HL-60/S4 (cell line): ENCODE data around the gene NME7.
"Not testable (repeated sequence)": the region's sequence is repeated elsewhere in the genome, so short reads cannot be mapped to it uniquely, and the experiment has no call there.

Experiments
- in situ Hi-C: fragments of 300-500 bp; cut with MboI; formaldehyde crosslinking; loops from 2 replicates; pipeline ENCODE4 v1.14.3; 2022; ENCODE audit warnings: low sequenced_read_pairs

NME7 gene

DNA sequence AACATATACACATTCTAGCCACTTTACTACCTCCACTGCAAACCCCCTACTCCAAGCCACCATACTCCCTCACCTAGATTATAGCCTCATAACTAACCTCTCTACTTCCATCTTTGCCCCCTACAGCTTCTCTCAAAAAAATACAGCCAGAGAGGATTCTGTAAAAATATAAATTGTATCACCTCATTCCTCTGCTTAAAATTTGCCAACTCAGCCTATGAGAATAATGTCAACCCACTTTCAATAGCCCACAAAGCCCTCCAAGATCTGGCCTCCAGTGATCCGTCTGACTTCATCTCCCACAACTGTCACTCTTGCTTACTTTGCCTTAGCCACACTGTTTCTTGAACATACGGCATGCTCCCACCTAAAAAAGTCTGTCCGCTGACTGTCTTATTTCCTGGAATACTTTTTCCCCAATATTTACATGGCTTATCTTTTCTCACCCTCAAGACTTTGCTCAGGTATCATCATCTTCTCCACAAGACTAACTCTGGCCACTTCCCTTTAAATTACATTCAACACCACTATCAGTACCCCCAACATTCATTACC, 21.5 kb downstream of the NME7 start:
- in situ Hi-C loops = loop anchor here (10.0 kb wide), 1 partner anchor 741 kb away; no protein-coding TSS in a partner anchor

DNA sequence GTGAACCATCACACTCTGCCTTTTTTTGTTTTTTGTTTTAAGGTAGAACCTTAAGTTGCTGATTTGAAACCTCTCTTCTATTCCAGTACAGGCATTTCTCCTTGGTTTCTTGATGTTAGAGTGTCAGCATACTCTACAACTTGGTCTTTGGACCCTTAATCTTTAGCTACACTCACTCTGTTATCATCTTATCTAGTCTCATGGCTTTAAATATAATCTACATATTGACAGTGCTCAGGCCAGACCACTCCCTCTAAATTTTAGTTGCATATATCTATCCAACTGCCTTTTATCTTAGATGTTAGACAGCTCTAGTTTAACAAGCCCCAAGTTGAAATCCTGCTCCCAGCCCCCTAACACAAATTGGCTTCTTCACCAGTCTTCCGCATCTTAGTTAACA, 22.1 kb downstream of the NME7 start:
- in situ Hi-C loops = loop anchor here (10.0 kb wide), 1 partner anchor 741 kb away; no protein-coding TSS in a partner anchor

DNA sequence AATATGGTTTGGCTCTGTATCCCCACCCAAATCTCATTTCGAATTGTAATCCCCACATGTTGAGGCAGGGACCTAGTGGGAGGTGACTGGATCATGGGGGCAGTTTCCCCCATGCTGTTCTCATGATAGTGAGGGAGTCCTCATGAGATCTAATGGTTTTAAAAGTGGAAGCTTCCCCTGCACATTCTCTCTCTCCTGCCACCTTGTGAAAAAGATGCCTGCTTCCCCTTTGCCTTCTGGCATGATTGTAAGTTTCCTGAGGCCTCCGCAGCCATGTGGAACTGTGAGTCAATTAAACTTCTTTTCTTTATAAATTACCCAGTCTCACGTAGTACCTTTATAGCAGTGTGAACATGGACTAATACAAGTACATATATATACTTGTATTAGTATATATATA, 25.5 kb downstream of the NME7 start:
- in situ Hi-C loops = loop anchor here (10.0 kb wide), 1 partner anchor 737 kb away; no protein-coding TSS in a partner anchor

DNA sequence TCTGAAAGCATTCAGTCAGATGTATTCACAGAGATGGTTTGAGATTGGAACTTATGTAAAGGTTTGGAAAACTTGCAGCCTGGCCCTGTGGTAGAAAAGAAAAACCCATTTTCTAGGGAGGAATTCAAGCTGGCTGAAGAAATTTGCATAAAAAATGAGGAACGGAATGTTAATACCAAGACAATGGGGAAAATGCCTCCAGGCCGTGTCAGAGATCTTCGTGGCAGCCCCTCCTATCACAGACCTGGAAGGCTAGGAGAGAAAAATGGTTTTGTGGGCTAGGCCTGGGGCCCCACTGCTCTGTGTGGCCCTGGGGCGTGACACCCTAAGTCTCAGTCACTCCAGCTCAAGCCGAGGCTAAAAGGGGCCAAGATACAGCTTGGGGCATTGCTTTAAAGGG, 26.7 kb downstream of the NME7 start:
- in situ Hi-C loops = loop anchor here (10.0 kb wide), 1 partner anchor 736 kb away; no protein-coding TSS in a partner anchor

DNA sequence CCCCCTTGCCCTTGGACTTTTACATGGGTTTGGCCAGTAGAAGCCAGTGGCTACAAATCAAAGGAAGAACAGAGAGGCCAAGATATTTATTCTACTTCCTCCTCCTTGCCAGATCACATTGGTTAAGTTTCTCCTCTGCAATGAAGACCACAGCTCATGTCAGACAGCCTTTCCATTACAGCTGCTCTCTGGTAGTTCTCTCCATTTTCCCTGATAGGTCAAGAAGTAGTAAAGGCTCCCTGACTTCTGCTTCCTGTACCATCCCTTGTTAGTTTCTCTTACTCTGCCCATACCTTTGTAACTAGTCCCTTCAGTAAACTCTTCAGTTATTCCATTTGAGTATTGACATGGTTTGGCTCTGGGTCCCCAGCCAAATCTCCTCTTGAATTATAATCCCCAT, 27.8 kb downstream of the NME7 start:
- in situ Hi-C loops = loop anchor here (10.0 kb wide), 1 partner anchor 735 kb away; no protein-coding TSS in a partner anchor

DNA sequence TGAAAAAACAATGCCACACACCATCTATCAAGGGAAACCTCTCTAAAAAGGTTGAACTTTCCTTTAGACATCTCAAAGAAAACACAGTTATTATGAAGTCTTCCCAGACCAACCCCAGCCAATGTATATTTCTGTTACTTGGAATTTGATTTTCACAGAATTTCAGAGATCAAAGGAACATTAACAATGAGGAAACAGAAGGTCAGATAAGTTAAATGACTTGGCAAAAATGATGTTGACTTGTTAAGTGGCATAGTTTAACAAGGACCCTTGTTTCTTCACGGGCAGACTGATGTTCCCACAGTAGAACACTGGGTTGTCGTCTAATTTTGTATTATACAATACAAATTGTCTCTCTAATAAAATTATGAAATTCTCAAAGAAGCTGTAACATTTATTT, 29.0 kb downstream of the NME7 start:
- in situ Hi-C loops = no loop called here

DNA sequence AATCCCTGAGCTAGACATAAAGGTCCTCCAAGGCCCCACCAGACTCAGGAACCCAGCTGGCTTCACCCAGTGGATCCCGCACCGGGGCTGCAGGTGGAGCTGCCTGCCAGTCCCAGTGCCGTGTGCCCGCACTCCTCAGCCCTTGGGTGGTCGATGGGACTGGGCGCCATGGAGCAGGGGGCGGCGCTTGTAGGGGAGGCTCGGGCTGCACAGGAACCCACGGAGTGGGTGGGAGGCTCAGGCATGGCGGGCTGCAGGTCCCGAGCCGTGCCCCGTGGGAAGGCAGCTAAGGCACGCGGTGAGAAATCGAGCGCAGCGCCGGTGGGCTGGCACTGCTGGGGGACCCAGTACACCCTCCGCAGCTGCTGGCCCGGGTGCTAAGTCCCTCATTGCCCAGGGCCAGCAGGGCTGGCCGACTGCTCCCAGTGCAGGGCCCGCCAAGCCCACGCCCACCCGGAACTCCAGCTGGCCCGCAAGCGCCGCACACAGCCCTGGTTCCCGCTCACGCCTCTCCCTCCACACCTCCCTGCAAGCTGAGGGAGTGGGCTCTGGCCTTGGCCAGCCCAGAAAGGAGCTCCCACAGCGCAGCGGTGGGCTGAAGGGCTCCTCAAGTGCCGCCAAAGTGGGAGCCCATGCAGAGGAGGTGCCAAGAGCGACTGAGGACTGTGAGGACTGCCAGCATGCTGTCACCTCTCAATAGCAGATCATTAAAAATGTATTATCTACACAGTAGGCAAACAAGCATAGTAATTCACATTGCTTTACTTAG, 30.5 kb downstream of the NME7 start:
- in situ Hi-C loops = not testable (repeated sequence)

DNA sequence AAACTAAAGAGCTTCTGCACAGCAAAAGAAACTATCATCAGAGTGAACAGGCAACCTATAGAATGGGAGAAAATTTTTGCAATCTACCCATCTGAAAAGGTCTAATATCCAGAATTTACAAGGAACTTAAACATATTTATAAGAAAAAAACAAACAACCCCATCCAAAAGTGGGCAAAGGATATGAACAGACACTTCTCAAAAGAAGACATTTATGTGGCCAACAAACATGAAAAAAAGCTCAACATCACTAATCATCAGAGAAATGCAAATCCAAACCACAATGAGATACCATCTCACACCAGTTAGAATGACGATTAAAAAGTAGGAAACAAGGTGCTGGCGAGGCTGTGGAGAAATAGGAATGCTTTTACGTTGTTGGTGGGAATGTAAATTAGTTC, 32.9 kb downstream of the NME7 start:
- in situ Hi-C loops = not testable (repeated sequence)

DNA sequence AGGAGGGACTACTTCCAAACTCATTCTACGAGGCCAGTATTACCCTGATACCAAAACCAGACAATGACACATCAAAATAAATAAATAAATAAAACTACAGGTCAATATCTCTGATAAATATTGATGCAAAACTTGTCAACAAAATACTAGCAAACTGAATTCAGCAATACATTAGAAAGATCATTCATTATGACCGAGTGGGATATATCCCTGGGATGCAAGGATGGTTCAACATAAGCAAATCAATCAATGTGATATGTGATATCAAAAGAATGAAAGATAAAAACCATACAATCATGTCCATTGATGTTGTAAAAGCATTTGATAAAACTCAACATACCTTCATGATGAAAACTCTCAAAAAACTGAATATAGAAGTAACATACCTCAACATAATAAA, 36.7 kb downstream of the NME7 start:
- in situ Hi-C loops = no loop called here

DNA sequence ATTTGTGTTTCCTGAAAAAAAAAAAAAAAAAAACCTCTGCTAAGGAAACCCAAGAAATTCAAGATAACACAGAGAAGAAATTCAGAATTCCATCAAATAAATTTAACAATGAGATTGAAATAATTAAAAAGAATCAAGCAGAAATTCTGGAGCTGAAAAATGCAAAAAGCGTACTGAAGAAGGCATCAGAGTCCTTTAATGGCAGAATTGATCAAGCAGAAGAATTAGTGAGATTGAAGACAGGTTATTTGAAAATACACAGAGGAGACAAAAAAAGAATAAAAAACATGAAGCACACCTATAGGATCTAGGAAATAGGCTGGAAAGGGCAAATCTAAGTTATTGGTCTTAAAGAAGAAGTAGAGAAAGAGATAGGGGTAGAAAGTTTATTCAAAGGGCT, 38.2 kb downstream of the NME7 start:
- in situ Hi-C loops = no loop called here

DNA sequence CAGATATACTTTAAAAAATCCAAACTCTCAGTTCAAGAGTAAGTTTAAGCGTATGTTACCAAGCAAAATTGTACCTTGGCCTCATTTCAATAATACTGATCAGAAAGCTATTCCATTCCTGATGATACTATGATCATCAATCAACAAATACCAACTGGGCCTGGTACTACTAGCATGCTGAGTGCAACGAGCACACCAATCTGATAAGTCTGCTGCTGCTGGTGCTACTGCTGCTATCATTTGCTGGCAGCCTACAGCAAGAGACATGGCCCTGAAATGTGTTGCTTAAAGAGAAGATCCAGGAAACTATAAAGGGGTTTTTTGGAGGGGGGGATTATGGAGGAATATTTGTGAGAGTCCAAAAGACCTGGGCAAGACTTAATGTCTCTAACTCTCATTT, 39.7 kb downstream of the NME7 start:
- in situ Hi-C loops = no loop called here

DNA sequence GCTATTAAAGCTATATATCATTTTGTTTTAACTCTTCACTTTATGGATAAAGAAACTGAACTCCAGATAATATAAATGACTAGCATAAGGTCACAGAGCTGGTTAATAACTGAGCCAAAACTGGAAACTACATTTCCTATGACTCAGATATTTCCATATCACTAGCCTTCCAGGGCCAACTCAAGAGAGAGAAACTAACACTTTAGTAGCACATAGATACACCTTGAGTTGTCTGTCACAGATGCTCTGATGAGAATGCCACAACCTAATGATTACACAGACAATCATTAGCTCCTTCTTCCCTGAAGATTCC, 40.7 kb downstream of the NME7 start:
- in situ Hi-C loops = no loop called here

DNA sequence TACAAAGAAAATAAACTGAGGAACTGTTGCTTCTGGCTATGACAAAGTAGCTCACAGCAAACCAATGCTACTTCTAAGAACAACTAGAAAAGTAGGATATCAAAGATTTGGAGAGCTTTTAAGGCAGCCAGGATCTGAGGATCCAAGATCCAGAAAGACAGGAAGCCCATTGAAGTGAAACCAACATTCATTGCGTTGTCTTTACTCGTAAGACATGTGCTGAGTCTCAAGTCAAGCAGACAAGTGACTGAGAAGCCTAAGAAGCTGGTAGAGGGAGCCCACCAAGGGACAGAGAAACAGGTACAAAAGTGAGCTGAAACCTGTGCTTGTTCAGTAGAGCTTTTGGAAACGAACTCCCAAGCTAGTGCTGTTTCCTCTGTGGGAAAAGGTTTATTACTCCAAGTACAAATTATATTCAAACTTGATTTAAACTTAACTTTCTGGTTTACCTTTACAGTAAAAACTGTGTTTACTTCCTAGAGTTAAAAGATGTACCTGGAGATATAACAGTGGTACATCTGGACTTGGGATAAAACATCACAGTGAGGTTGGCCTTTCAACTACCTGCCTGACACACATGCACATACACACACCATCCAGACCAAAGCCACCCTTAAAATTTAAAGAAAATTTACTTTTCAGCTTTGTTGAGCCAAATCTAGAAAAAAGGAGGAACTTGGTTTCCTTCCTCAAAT, 41.2 kb downstream of the NME7 start:
- in situ Hi-C loops = no loop called here

DNA sequence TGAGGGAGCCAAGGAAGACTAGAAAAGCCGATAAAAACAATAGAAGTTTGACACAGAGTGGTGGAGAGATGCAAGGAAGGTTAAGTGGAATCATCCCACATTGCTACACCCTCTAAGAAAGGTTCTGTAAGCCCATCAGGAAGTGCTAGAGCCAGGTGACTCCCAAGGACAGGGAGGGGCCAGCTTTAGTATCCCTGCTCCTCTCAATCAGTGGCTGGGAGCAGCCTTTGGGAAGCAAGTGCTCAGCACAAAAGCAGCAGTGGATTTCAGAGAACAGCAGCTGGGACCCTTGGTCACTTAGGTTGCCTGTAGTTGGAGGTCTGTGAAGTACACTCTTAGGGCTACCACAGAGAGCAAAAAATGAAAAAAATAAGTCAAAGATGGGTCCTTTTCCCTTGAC, 42.5 kb downstream of the NME7 start:
- in situ Hi-C loops = no loop called here

DNA sequence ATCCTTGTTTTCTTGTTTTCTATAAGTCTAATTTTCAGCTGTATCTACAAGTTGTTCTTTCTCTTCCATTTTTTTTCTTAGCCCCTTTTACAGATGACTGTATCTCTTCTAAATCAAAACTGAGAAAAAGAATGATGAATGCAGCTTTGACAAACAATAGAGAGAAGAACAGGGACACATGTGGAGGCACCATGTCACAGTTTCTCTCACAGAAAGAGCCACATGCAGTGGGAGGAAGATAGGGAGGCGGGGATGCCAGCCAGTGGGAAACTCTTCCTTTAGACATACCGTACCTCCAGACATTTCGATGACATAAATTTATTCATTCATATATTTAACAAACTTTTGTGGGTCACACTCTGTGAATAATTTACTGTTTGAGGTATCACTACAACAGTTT, 45.5 kb downstream of the NME7 start:
- in situ Hi-C loops = no loop called here

DNA sequence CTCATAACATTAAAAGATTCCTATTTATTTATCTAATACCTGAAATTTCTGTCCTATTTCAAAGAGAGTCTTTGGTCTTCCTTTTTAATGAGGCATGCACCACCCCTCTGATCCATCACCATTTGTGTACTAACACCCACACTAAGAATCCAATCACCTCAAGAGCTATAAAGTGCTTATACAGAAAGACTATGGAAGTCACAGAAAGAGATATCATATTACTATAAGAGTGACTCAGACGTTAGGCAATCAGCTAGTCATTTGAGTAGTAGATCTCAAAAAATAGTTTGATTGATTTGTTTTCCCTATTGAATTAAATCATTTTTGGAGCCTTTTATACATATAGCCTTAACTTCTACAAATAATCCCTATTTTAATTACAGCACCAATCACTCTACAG, 46.1 kb downstream of the NME7 start:
- in situ Hi-C loops = no loop called here

DNA sequence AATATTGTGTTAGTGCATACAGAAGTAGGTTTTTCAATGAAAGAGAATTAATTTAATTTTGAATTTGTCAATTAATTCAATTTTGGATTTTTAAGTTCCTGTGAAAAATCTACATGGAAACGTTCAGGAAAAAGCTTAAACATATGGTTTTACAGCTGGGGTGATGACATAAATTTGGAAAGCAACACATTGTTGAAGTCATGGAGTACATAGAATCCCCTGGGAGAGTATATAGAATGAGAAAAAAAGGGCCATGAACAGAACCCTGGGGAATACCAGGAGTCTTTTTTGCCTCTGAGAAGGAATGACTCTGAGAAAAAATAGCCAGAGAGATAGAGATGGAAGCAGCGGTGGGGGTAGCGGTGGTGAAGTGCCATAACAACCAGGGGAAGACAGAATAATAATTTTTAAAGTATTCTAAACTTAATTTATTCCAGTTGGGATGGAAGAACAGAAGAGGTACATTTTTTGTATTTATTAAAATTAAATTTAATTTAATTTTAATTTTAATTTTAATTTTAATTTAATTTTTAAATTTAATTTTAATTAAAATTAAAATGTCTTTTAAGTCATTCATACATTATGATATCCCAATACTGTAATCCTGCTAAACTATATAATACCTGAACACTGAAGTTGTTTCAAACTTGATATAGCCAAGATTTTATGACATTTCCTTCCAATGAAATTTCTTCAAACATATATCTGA, 48.9 kb downstream of the NME7 start:
- in situ Hi-C loops = no loop called here

DNA sequence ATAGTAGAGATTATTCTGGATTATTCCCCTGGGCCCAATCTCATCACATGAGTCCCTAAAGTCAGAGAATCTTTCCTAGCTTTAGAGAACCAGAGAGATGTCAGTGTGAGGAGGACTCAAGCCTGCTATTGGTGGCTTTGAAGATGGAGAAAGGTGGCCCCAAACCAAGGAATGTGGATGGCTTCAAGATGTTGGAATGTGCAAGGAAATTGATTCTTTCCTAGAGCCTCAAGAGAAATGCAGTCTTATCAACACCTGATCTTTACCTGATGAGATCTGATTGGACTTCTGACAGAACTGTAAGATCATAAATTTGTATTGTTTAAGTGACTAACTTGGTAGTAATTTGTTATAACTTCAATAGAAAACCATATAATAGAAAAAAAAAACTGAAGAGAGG, 51.0 kb downstream of the NME7 start:
- in situ Hi-C loops = no loop called here

DNA sequence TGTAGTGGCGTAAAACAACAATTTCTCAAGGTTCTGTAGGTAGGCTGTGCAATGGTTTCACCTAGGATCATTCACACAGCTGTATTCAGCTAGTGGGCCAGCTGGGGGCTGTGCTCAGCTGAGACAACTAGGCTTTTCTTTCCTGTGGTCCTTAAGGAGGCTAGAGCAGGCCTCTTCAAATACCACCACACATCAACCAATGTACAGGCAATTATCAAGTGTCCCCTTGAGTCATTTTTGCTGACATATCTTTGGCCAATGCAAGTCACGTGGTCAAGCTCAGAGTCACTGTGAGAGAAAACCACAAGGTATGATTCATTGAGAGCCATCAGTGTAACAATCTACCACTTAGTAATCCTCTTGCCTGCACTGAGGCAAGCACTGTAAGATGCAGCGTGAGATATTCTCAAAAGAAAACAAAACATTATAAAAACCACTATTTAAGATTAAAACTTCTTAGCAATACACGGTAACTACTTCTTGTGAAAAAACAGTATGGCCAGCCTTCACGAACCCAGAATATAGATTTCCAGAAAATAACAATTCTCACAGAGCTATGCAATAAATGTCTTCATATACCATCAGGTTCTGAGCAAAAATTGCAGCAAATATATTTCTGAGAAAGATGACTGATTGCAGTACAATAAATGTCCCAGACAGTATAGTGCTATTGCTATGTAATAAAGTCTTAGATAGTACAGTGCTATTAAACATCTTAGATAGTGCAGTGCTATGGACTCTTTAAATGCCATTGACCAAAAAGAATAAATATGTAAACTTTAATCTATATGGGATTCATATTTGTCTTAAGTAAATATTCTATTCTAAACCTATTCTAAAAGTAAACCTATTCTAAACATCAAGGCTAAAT, 55.3 kb downstream of the NME7 start:
- in situ Hi-C loops = no loop called here
